NK-92 treated with Interleukin-12 subunit alpha and Interleukin-12 subunit beta, amount 100 ng/mL, for 24 hours (cell line): ENCODE results near the gene PRKCA.

ENCODE experiments used
- DNase-seq: peaks from one replicate; lab custom pipeline; 2025; lab: John Stamatoyannopoulos, UW

PRKCA gene

GRCh38 chr17:66746736-66747135 lies 444.3 kb downstream of the PRKCA start:
- no peak for DNase-seq

GRCh38 chr17:66747578-66748275 lies 445.3 kb downstream of the PRKCA start:
- DNase-seq, result no peak

- DNase-seq, result no peak
These were observed 446.2 kb downstream of the PRKCA start for GRCh38 chr17:66748578-66748977.

GRCh38 chr17:66749217-66749832 lies 446.9 kb downstream of the PRKCA start:
- no peak for DNase-seq

- no peak for DNase-seq
These were observed 447.7 kb downstream of the PRKCA start for GRCh38 chr17:66750116-66750515.

GRCh38 chr17:66750781-66751543 lies 448.5 kb downstream of the PRKCA start:
- no peak for DNase-seq

- no peak for DNase-seq
These were observed 449.4 kb downstream of the PRKCA start for GRCh38 chr17:66751771-66752170.

- DNase-seq, result no peak
These were observed 450.0 kb downstream of the PRKCA start for GRCh38 chr17:66752411-66752810.

- DNase-seq, result no peak
These were observed 450.9 kb downstream of the PRKCA start for GRCh38 chr17:66753126-66753920.

GRCh38 chr17:66755101-66755943 lies 452.9 kb downstream of the PRKCA start:
- DNase-seq, result no peak

GRCh38 chr17:66755944-66756290 lies 453.5 kb downstream of the PRKCA start:
- no peak for DNase-seq

- DNase-seq, result no peak
These were observed 457.9 kb downstream of the PRKCA start for GRCh38 chr17:66760324-66760723.

GRCh38 chr17:66762276-66762675 lies 459.9 kb downstream of the PRKCA start:
- no peak for DNase-seq

- no peak for DNase-seq
These were observed 460.6 kb downstream of the PRKCA start for GRCh38 chr17:66763056-66763455.

GRCh38 chr17:66764506-66764905 lies 462.1 kb downstream of the PRKCA start:
- DNase-seq, result no peak

- no peak for DNase-seq
These were observed 464.9 kb downstream of the PRKCA start for GRCh38 chr17:66767154-66767933.

- DNase-seq, result no peak
These were observed 467.5 kb downstream of the PRKCA start for GRCh38 chr17:66769911-66770310.

GRCh38 chr17:66772148-66772812 lies 469.9 kb downstream of the PRKCA start:
- no peak for DNase-seq

GRCh38 chr17:66775271-66775670 lies 472.9 kb downstream of the PRKCA start:
- DNase-seq, result no peak

GRCh38 chr17:66775881-66776400 lies 473.5 kb downstream of the PRKCA start:
- no peak for DNase-seq
